NK-92 (cell line): Measurements from ENCODE around the gene CXCL1.
"Not testable (repeated sequence)": the region's sequence is repeated elsewhere in the genome, so short reads cannot be mapped to it uniquely, and the experiment has no call there.

ENCODE experiments used
- DNase-seq: peaks from one replicate; lab custom pipeline; 2025; ENCODE audit not compliant: unreplicated experiment; lab: John Stamatoyannopoulos, UW

The CXCL1 gene

DNA sequence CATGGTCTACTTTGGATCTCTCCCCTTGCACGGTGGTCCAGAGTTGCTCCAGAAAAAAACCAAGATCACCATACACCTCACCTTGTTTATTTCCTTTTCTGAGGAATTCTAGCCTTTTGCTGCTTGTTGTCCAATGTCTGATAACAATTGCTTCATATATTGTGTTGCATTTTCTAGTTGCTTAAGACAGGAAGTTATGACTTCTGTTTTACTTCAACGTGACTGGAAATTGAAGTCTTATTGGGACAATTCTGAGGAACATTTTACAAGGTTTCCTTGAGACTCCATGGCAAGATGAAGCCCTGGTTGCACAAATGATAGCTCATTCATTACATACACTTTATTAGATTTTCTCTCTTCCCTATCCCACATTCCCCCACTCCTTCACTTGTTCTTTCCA lies 5.2 kb downstream of the CXCL1 start:
- DNase-seq: no peak

DNA sequence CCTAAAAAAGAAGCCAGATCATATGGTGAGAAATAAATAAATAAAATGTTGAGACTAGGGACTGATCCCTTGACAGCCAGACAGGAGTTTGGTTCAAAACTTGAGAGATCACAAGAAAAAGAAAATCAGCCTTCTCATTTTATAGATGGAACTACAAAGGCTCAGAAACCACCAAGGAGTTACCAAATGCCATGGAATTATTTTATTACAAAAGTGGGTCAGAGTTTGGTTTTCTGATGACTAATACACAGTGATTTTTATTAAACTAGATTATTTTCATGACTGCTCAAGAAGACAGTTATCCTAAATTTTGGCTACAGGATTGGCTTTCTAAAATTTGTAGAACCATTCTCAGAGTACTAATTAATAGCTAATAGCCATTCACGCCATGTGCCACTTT lies 6.2 kb downstream of the CXCL1 start:
- DNase-seq: no peak

DNA sequence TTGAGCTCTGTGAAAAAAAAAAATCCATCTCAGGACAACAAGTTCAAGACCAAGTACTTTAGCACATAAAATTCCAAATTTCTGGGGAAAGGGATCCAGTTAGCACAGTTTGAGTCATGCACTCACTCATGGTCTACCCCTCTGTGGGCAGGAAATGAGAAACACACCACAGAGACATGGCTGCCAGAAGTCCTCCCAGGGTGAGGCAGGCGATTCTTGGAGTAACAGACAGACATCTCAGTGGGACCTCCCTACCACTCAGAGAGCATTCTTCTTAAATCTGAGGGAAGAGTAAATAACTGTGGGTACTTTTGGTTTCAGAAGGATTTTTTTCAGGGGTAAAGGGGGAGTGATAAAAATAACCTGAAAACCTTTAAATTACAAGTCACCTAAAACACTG lies 14.1 kb downstream of the CXCL1 start:
- DNase-seq: no peak

DNA sequence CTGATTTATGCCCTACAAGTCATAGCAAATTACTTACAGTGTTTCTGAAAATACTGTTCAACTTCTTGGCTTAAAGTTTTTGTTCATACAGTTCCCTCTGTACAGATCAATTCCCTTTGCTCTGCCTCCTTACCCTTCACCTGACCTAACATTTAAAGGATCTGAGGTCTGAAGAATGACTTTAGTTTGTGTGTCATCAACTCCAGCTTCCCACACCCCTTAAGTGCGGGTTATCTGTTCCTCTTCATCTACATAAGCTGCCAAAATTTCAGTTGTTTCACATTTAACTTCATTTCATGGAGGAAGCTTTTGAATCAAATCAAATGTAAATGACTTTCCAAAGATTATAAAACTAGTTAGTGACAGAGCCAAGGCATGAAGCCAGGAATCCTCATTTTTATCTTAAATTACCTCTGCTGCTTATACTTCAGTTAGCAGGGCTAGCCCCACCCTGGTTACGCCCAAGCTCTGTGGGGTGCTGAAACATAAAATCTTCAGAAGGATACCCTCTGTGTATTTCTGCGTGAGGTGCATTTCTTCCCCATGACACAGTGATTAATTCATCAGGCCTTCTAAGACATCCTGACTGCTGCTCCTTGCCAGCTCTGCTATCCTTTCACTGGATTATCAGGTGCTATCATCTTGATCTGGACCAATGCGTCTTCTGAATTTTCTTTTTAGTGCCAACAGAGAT lies 16.5 kb downstream of the CXCL1 start:
- no peak for DNase-seq

DNA sequence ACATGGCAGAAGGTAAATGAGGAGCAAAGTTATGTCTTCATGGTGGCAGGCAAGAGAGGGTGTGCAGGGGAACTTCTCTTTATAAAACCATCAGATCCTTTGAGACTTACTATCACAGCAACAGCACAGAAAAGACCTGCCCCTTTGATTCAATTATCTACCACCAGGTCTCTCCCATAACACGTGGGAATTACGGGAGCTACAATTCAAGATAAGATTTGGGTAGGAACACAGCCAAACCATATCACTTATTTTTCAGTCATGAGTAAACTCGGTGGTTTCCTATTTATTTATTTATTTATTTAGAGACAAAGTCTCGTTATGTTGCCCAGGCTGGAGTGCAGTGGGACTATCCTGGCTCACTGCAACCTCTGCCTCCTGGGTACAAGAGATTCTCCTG lies 22.1 kb downstream of the CXCL1 start:
- no peak for DNase-seq

DNA sequence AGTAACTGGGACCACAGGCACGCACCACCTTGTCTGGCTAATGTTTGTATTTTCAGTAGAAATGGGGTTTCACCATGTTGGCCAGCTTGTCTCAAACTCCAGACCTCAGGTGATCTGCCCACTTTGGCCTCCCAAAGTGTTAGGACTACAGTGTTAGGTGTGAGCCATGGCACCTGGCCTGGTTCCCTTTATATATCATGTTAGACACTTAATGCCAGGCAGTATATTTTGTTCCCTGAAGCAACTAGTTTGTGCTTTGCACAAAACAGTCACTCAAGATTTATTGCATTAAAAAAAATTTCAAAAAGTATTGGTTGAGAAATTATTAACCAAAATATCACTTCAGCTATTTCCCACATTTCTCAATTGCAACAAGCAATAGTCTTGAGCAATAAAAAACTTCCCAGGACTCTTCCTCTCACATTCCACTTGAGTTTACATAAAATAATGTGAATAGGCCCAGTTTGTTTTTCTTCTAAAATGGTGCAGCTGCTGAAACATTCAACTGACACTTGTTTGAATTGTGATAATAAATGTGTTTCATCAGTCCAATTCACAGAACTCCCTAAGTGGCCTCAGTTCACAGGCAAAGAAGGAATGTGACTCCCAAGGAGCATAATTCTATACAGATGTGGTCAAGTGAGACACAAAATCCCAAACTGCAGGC lies 22.7 kb downstream of the CXCL1 start:
- no peak for DNase-seq

DNA sequence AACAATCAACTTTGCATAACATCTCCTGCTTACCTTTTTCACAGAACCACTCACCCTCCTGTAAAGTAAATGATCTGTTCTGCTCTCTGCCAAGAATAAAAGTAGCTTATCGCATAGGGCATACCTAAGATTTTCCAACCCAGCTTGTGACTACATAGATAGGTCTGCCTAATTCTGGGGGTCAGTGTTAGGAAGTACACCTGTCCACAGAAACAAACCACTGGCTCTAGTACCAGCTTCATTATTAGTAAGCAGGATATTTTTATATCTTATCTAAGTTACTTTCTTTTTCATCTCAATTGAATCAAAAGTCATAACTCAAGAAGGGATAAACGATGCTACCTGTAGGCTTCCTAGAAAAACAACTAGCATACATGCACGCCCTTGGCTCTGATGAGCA lies 23.8 kb downstream of the CXCL1 start:
- no peak for DNase-seq

DNA sequence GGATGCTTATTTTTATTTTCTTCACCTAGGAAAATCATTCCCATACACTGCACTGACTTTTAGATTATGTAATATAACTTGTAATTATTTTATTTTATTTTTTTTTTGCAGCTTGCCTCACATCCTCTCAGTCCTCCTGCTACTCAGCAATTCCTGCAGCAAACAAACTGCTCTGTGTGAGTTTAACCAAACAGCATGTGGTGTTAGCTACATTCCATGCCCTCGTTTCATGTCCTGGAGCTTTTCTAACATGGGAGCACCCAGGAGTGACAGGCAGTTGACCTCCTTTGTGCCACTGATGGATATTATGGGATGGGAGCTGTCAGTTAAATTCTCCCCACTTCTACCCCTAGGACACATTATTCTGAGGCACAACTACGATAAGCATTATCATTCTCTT lies 24.8 kb downstream of the CXCL1 start:
- no peak for DNase-seq

DNA sequence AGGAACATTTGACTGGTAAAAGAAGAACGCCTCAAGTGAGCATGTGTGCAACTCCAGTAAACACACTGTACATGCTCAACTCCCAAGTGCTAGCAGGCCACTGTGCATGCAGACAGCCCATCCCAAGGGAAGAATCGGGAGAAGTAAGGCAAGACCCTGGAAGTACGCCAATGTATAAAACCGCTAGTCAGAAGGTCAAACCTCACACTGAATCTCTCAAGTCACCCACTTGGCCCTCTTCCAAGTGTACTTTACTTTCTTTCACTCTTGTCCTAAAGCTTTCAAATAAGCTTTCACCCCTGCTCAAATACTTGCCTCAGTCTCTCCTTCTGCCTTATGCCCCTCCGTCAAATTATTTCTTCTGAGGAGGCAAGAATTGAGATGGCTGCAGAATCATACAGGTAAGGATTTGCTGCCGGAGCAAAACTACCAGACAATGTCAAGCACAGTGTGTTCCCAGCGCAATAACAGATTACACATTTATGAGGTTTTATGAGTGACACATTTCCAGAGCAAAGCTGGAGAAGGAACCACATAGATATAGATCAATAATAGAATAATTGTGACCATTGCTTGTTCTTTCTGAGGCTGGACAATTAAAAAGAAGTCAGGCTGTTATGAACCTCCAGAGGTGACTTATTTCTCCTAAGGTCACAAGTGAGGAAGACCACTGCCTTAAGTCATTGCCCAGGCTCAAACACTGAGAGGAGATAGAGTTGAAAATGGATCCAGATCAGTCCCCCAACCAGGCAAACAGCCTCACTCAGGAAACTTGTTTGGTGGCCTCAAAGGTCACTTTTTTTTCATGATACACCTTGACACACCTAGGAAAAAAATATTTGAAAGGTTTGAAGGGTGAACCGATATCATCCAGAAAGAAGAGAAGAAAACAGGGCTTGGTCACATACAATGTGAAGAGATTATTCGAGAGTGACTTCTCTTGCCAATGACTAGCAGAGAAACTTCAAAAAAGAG lies 26.3 kb downstream of the CXCL1 start:
- no peak for DNase-seq

DNA sequence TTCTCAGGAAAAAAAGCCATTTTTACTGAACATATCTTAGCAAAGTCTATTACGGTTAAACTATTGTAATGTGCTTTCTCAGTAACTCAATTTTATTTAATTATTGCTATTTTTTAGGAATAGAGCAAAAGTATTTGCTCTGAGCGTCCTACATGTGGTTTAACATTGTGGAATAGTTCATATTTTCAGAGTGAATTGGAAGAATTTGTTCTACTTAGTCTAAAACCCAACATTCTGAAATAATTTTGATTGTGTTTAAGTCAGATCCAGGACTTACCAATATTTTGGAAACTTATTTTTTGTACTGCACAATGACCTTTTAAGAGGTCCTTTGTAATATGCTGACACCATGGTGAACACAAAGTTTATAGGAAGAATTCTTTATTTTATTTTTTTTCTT lies 27.2 kb downstream of the CXCL1 start:
- DNase-seq: no peak

DNA sequence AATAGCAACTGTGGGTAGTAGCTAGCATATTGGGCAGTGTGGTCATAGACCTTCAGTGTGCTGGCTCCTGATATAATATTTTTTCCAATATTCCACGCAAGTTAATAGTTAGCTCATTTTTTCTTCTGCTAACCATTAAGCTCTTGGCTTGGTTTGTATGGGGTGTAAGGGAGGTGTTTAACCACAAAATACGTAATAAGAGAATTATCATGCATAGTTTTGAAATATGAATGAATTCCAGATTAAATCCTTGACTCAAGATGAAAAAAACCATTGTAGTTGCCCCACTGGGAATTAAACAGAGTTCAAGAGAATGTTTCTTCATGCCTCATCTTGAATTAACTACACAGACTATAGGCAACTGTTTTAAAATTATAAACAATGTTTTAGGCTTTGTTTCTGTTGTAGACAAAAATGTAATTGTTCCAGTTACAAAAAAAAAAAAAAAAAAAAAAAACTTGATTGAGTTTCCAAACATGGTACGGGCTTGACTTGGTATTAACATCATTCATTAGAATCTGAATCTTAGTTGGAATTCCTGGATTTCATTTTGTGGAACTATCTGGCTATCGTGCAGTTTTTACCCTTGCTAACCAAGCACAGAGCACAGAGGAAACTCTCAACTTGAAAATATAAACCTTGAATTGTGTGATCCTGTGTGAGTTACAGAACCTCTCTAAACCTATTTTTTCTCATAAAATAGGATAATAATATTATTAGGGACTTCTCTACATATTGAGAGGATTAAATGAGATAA lies 28.4 kb downstream of the CXCL1 start:
- DNase-seq: no peak

DNA sequence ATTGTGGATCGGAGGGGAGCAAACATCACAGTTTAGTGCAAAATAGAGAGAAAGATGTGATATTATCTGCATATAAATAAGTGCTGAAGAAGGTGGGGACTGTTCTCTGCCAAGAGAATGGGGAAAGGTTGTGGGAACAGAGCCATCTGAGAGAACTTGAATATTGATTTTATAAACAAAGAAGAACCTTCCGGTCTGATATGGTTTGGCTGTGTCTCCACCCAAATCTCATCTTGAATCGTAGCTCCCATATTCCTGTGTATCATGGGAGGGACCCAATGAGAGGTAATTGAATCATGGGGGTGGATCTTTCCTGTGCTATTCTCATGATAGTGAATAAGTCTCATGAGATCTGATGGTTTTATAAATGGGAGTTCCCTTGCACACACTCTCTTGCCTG lies 30.1 kb downstream of the CXCL1 start:
- not testable (repeated sequence) for DNase-seq

DNA sequence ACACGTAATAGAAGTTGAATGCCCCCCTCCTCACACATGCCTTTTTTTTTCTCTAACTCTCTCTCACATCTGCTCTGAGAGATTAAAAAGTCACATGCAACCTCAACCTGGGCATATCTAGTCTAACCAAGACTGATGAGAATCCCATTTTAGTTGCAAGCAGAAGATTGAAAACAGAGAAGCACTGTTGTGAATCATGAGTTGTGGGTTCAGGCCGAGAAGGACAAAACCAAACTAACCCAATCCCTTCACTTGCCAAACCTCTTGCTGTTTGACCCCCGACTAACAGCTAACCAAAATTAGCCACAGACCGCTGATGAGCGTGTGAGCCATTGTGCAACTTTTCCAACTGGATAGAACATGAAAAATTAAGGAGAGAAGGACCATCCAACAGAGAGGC lies 31.8 kb downstream of the CXCL1 start:
- no peak for DNase-seq

DNA sequence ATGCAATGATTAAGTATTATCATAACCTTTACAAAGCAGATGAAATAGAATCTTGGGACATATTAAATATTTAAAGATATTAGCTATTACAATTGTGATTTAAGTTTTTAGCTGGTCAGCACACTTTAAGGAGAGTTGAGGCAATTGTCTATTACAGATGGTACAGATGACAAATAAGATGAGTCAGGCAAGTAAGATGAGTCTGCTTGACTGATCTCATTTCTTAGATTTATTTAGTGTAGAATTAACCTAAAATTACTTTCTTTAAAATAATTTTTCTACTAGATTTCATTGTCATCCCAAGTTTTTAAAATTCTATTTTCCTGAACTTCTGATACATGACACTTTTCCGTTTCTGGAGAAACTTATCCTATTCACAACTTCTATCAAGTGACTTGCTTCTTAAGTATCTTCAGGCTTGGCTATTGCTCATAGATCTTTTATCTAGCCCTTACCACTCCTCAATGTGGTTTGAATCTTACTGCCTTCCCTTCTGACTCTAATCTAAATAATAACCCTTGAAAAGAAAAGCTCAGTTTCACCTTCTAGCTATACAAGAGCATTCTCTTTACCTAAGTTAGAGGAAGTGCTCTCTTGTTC lies 32.9 kb downstream of the CXCL1 start:
- no peak for DNase-seq

DNA sequence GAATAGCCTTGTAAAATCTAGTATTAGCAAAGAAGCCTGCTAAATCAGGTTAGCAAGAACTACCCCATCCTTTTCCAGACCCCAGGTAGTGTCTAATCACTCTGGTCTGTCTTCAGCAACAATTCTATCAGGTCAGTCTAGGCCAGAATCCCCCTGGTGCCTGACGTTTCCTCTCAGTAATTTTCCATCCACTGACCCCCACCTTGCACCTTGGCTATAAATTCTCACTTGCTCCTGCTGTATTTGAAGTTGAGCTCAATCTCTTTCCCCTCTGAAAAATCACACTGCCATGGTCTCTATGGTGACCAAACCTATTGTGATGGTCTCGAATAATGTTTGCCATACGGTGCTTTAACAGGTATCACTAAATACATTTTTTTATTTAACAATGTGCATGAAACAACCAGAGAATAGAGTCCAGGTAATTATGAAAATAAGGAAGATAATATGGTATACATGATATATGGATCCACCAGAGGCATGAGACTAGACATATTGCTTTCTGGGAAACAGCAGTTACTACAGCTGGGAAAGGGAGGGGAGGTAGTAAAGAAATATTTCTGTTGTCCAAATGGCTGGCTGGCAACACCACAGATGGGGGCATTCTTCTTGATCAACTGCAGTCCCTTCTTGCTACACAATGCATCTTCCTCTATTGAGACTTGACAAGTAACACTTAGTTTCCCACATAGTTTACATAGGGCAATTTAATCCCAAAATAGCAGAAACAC lies 33.8 kb downstream of the CXCL1 start:
- DNase-seq: no peak

DNA sequence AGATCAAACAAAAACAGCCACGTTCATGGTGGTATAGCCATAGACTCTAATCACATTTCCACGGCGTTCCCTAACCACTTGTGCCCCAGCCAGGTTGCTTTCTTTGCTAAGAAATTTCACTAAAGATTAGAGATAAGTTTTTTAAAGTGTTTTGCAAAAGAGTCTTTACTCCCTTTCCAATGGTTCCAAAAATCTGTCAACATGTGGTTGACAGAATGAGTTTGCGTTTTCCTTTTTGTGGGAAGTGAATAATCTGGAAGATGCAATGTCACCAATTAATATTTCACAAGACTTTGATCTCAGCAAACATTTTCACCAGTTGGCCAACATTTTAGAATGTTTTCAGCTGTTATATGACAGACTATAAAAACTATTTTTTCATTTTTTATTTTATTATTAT lies 35.3 kb downstream of the CXCL1 start:
- no peak for DNase-seq

DNA sequence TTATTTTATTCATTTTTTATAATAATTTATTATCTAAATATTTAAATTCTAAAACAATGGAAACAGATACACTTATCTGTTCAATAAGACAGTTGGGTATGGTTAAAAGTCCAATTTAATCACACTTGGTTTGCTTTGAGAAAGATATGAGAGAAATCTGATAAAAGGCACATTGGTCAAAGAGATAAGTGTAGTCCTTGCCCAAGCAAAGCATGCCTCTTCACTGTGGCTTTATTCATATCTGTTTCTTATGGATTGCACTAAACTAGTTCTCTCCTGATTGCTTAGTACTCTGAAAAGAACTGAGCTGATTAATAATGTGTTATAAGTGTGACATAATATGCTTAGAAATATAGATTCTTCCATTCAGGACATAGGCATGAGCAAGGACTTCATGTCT lies 39.8 kb downstream of the CXCL1 start:
- no peak for DNase-seq

DNA sequence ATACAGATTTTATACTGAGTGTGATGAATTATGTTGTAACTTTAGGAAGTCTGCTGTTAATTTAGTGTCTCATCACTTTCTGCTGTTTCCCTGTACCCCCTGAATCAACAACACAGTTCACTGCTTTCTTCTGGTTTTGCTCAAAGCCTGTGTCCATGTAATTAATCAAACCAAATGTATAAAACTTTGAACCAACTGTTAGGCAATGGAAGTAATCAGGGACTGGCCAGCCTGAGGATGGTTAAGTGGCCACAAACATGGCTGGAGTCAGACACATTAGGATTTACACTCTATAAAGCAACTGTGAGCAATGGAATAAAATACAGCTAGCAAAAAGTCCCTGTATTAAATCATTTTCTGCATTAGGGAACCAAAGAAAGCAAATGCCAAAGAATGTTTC lies 42.6 kb downstream of the CXCL1 start:
- no peak for DNase-seq

DNA sequence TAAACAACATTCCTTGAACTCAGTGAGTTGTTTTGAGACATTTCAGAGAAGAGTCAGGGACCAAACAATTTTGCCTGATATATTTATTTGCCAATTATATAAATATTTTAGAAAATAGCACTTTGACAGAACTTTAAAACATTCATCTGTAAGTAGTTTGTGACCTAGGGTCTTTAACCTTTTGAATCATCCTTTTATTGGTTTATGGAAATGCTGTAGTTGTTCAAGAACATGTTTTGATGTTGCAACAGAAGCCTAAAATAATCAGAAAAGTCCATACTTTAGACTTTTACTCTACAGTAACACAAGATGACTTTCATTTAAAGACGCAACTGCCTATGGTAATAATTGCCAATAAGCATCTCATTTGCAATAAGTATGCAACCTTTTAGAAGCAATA lies 43.0 kb downstream of the CXCL1 start:
- DNase-seq: no peak

DNA sequence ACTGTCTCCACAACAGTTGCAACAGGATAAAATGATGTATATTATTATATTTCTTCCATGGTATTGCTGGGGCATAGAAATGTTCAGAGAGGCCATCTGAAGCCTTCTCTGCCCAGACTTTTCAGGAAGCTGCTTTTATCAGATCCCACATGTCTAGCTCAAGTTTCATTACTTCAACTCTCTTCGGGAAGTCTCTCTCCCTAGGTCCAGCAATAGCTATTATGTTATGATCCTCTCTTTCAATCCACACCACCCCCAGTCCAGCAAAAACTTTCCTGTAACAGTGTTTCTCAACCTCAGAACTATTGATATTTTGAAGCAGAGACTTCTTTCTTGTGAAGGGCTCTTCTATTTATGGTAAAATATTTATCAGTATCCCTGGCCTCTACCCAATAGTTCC lies 44.9 kb downstream of the CXCL1 start:
- DNase-seq: no peak
